ENCODE results near the gene LRP4.

The LRP4 gene

DNA sequence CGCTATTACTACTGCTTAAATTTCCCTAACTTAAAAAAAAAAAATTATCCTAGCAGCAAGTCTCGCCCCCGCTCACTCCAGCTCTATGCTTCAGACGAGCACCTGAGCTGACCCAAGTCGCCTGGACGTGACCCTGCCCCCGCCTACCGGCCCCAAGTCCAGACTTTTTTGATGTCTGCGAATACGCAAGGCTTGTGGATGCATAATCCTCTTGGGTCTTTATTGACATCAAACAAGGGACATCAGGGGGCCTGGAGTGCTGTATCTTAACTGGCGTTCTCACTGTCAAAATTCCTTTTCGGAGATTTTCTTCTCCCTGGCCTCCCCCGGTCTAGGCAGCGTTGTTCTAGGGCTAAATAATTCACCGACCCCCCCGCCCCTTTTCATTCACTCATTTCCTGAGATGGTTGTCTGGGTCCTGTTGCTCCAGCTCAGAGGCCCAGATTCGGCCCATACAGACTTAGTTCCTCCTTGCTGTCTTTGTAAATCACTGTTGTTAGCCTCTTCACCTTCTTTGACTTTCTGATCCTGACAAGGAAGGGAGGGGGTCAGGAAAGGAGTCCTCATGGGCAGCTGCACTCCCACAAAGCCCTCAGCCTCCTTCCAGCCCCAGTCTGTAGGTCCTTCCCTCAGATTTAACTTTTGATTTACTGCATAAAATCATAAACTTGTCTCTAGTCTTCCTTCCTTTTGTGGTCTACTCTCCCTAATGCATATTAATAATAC, 601 bp upstream of the LRP4 start:
- in situ Hi-C loops (cut with MboI; ENCODE audit: low sequenced_read_pairs, unreplicated experiment): no loop called here
- no peak for DNase-seq (ENCODE audit: low spot score)
- TF ChIP-seq, protein P1, sequence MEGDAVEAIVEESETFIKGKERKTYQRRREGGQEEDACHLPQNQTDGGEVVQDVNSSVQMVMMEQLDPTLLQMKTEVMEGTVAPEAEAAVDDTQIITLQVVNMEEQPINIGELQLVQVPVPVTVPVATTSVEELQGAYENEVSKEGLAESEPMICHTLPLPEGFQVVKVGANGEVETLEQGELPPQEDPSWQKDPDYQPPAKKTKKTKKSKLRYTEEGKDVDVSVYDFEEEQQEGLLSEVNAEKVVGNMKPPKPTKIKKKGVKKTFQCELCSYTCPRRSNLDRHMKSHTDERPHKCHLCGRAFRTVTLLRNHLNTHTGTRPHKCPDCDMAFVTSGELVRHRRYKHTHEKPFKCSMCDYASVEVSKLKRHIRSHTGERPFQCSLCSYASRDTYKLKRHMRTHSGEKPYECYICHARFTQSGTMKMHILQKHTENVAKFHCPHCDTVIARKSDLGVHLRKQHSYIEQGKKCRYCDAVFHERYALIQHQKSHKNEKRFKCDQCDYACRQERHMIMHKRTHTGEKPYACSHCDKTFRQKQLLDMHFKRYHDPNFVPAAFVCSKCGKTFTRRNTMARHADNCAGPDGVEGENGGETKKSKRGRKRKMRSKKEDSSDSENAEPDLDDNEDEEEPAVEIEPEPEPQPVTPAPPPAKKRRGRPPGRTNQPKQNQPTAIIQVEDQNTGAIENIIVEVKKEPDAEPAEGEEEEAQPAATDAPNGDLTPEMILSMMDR (IDR thresholded peaks at IDR 0.05; ENCODE audit: borderline replicate concordance, control extremely low read depth, extremely low read depth, insufficient read depth, missing control alignments): no peak

DNA sequence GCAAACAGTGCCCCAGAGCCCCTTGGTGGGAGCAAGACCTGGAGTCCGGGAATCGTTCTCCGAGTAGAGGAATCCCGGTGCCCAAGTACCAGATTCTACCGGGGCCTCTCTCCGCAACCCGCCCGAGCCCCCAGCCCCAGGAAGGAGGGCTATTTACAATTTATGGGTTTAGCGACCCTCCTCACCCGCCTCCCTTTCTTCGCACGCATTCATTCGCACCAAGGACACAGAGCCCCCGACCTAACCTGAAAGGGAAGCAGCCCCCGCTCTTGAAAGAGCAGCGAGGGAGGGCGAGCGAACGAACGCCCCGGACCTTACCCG, 628 bp downstream of the LRP4 start:
- DNase-seq (ENCODE audit: low spot score): no peak
- TF ChIP-seq, protein P1 (IDR thresholded peaks at IDR 0.05; ENCODE audit: borderline replicate concordance, control extremely low read depth, extremely low read depth, insufficient read depth, missing control alignments): no peak
- in situ Hi-C loops (cut with MboI; ENCODE audit: low sequenced_read_pairs, unreplicated experiment): no loop called here

DNA sequence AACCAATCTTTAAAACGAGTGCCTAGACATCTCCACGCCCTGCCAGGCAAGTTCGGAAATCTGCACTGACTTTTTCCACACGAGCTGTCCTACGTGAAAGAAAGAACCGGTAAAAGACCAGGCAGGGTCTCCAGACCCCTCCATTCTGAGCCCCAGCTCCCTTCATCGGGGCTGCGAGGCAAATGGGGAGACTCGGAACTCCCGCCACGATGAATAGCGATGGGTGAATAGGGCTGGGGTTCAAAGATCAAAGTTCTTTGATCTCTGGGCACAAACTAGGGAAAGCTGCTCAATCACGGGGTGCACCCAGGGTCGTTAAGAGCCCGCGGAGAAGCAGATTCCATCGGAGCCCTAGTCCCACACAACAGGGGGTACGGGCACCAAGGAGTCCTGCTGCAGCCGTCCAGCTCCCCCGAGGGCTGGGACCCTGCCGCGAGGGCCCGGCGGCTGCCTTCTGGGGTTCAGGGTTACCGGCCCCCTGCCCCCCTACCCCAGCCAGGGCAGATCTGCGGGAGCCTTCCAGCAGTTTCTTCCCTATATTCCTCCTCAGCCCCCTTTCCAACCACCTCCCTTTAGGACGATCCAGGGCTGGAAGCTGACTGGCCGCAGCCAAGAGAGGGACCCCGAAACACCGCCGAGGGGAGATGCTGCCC, 1.1 kb downstream of the LRP4 start:
- DNase-seq (ENCODE audit: low spot score): no peak

DNA sequence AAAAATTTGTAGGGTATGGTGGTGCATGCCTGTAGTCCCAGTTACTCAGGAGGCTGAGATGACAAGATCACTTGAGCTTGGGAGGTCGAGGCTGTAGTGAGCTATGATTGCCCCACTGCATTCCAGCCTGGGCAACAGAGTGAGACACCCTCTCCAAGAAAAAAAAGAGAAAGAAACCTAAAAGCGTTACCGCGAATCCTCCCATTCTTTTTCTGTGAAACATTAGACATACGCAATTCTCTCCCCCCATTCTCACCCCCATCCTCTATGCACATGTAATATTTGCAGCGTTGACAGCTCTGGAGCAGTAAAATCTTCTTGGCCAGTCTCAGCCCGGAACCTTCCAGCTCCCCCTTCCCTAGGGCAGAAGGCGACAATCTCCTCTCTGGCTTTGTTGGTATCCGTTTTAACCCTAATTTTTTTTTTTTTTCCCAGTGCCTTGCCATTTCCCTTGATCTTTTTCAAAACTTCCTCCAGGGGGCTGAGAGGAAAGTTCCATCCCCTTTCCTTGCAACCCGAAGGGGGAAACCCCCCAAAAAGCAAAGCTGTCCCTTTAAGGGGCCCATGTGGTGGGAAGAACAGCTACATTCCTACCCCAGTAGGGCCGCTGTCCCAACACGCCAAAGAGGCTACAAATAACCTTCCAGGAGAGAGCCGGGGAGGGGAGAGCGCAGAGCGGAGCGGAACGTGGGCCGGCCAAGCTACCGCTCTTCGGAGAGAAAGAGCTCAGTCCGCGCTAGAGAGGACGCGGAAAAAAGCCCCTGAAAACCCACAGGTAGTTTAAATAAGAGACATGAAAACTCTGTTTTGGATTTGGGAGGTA, 1.9 kb downstream of the LRP4 start:
- TF ChIP-seq, protein P1 (IDR thresholded peaks at IDR 0.05; ENCODE audit: borderline replicate concordance, control extremely low read depth, extremely low read depth, insufficient read depth, missing control alignments): no peak
- DNase-seq (ENCODE audit: low spot score): peak; percentile 71
- in situ Hi-C loops (cut with MboI; ENCODE audit: low sequenced_read_pairs, unreplicated experiment): no loop called here

More for the DNA sequence above, 1.1 kb downstream of the LRP4 start:
- in situ Hi-C loops (cut with MboI; ENCODE audit: low sequenced_read_pairs, unreplicated experiment): no loop called here
- TF ChIP-seq, protein P1 (IDR thresholded peaks at IDR 0.05; ENCODE audit: borderline replicate concordance, control extremely low read depth, extremely low read depth, insufficient read depth, missing control alignments): no peak

DNA sequence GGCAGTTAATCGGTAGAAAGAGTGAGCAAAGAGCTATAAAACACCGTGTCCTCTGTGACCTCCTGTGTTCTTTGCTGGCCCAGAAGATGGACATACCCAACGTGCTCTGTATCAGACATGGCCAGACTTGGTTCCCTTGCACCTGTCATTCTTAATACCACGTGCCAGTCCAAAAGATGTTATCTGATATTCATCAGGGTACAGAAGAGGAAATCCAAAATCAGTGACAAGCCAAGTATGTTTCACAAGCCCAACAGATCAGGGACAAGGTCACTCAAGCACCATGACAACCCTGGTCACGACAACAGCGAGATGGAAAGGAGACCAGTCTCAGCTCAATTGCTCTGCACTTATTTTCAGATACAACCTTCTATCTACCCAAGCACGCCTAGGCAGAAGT, 3.4 kb downstream of the LRP4 start:
- TF ChIP-seq, protein P1 (IDR thresholded peaks at IDR 0.05; ENCODE audit: borderline replicate concordance, control extremely low read depth, extremely low read depth, insufficient read depth, missing control alignments): no peak
- no peak for DNase-seq (ENCODE audit: low spot score)
- in situ Hi-C loops (cut with MboI; ENCODE audit: low sequenced_read_pairs, unreplicated experiment): no loop called here

DNA sequence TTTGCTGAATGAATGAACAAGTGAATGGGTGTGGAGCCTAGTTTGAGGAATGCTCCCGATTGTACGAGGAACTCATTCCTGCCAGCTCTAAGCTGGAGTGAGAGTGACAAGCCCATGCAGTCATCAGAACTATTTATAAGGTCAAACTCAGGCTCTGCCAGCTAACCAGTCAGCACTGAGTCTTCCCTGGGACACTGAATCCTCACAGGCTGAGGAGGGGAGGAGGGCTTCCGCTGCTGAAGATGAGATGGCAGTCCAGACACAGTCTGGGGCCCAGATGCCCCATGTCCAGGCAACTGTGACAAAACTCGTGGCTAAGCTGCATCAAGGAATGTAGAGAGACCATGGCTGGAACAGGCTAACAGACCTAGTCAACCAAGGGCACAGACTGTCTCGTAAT, 4.0 kb downstream of the LRP4 start:
- no peak for DNase-seq (ENCODE audit: low spot score)
- in situ Hi-C loops (cut with MboI; ENCODE audit: low sequenced_read_pairs, unreplicated experiment): no loop called here
- TF ChIP-seq, protein P1 (IDR thresholded peaks at IDR 0.05; ENCODE audit: borderline replicate concordance, control extremely low read depth, extremely low read depth, insufficient read depth, missing control alignments): no peak
